ENCODE data around the gene PPARA. TPM values are rescaled to one million over a fixed set of nuclear protein-coding genes. Genes with fewer than 3 reads are reported as not detected.

The PPARA gene
- total RNA-seq, 1 donor from 2014 or later, result 7.9 TPM

GRCh38 chr22:46290121-46290842, 140.0 kb downstream of the PPARA start:
- DNase-seq (ENCODE audit: low read depth in 2 of 2), result no peak

- no peak for DNase-seq (ENCODE audit: low read depth in 2 of 2)
Measured at GRCh38 chr22:46290843-46291785, 140.8 kb downstream of the PPARA start.

GRCh38 chr22:46292173-46292572, 141.8 kb downstream of the PPARA start:
- no peak for DNase-seq (ENCODE audit: low read depth in 2 of 2)

- no peak for DNase-seq (ENCODE audit: low read depth in 2 of 2)
Measured at GRCh38 chr22:46292732-46293131, 142.4 kb downstream of the PPARA start.

Other genes with a start within 250 kb of the PPARA start
- not detected in 2 replicates for gene WNT7B, start 173.4 kb upstream of the PPARA start, total RNA-seq
- 8.7 and 9.2 TPM in 2 replicates for gene CDPF1, start 99.8 kb downstream of the PPARA start, total RNA-seq
- gene PKDREJ, start 112.8 kb downstream of the PPARA start, total RNA-seq, result not detected in 2 replicates
- gene TTC38, start 117.5 kb downstream of the PPARA start, total RNA-seq, result 18.7 and 22.6 TPM in 2 replicates
- 0.99 and 3.7 TPM in 2 replicates for gene GTSE1, start 146.3 kb downstream of the PPARA start, total RNA-seq
- gene TRMU, start 185.2 kb downstream of the PPARA start, total RNA-seq, result 13.1 and 19.6 TPM in 2 replicates